ENCODE data around the gene SMC6.

DNA sequence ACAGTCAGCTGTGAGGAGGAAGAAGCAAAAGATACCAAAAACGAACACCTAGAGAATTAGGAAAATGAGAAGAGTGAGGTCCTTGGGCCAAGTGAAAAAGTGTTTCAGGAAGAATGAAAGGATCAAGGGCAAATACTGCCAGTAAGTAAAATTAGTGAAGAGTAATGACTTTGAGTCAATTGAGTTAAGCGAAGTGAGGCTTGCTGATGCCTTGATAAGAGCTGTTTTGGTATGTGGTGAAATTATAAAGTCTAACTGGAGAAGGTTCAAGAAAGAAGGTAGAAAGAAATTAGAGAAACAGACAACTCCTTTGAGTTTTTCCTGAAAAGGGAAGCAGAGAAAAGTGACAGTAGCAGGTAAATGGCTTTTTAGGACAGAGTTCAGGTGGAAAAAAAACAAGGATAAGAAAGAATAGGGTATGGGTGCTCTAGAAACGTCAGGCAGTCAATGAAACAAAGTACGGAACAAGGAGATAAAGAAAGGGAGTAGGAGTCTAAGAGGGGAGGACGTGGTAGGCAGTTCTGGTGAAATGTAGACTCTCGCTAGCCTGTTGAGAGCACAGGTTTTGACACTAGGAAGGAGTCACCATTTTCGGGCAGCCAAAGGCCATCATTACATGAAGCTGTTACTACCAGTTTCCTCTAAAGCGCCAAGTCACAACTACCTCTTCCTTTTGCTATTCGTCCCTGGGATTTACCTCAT lies 42.9 kb downstream of the SMC6 start:
- TF ChIP-seq, protein P1, sequence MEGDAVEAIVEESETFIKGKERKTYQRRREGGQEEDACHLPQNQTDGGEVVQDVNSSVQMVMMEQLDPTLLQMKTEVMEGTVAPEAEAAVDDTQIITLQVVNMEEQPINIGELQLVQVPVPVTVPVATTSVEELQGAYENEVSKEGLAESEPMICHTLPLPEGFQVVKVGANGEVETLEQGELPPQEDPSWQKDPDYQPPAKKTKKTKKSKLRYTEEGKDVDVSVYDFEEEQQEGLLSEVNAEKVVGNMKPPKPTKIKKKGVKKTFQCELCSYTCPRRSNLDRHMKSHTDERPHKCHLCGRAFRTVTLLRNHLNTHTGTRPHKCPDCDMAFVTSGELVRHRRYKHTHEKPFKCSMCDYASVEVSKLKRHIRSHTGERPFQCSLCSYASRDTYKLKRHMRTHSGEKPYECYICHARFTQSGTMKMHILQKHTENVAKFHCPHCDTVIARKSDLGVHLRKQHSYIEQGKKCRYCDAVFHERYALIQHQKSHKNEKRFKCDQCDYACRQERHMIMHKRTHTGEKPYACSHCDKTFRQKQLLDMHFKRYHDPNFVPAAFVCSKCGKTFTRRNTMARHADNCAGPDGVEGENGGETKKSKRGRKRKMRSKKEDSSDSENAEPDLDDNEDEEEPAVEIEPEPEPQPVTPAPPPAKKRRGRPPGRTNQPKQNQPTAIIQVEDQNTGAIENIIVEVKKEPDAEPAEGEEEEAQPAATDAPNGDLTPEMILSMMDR (IDR thresholded peaks at IDR 0.05) = no peak
- no peak for TF ChIP-seq POLR2A (IDR thresholded peaks at IDR 0.05)

Data from thyroid gland (tissue), 4 donors.